RWPE1 (cell line): ENCODE data around the gene RPAP3.

ENCODE experiments used
- CTCF ChIA-PET: fragments of 350-600 bp; sonication (Branson Sonifier 250); formaldehyde crosslinking; extraction: SDS; loops from one replicate; lab custom pipeline; 2021; lab: Yijun Ruan, JAX
- POLR2A ChIA-PET: fragments of 400-600 bp; formaldehyde crosslinking; extraction: SDS; loops from one replicate; lab custom pipeline; 2020; ENCODE audit warnings: antibody characterized with exemption; ENCODE audit not compliant: low non-redundant PET; lab: Yijun Ruan, JAX
- DNase-seq: peaks from one replicate; pipeline ENCODE4 v3.0.0; 2012; ENCODE audit warnings: low spot score
- H3K27ac ChIP-seq: fragments of 450-650 bp; 2 replicates; pipeline ENCODE4 v1.5.1; 2017
- CTCF ChIP-seq: fragments of 450-650 bp; conservative IDR thresholded peaks from 2 replicates; pipeline ENCODE4 v1.5.1; 2017; ENCODE audit warnings: low read depth, mild to moderate bottlenecking

The RPAP3 gene

GRCh38 chr12:47705566-47706425 lies at the start of gene RPAP3:
RPAP3 (minus strand) TSS chr12:47706030; CDS start chr12:47702840, 3,190 bp downstream.
- TF ChIP-seq CTCF, result peak; percentile 74
- peak; percentile 93 for DNase-seq

GRCh38 chr12:47754881-47755280 lies 49.1 kb upstream of the RPAP3 start:
- ChIA-PET CTCF (interaction anchor here (0.7 to 5.2 kb wide), 4 partner anchors 12 to 24 kb away, joined by 3 to 36 read pairs (median 14); partner anchors contain the start of gene SLC48A1), POLR2A (no interaction called here)
- peak overlapping the region; percentile 93; the same call in 1 of the 2 replicates for H3K27ac ChIP-seq
- no peak for TF ChIP-seq CTCF
- DNase-seq, result no peak

More at GRCh38 chr12:47705566-47706425, at the start of gene RPAP3:
- ChIA-PET POLR2A (interaction anchor here (0.5 kb wide), 2 partner anchors 177 to 713 kb away, joined by 3 to 4 read pairs; no protein-coding TSS in a partner anchor), CTCF (interaction anchor here (0.7 to 1.9 kb wide), 3 partner anchors 9 to 243 kb away, joined by 3 to 4 read pairs (median 3); no protein-coding TSS in a partner anchor)
- H3K27ac ChIP-seq, result peak within 1 kb of the TSS; percentile 79

GRCh38 chr12:47754126-47754525 lies 48.3 kb upstream of the RPAP3 start:
- CTCF ChIA-PET, result interaction anchor here (0.7 to 5.2 kb wide), 4 partner anchors 11 to 788 kb away, joined by 3 to 36 read pairs (median 14); partner anchors contain the start of gene SLC48A1

GRCh38 chr12:47753021-47754001 lies 47.5 kb upstream of the RPAP3 start:
- ChIA-PET CTCF (interaction anchor here (0.7 to 5.2 kb wide), 3 partner anchors 10 to 789 kb away, joined by 3 to 36 read pairs (median 23); no protein-coding TSS in a partner anchor), POLR2A (interaction anchor here (1.0 kb wide), 1 partner anchor 27 kb away, joined by 3 read pairs; no protein-coding TSS in a partner anchor)
- peak; percentile 48 for DNase-seq
- H3K27ac ChIP-seq, result peak overlapping the region; percentile 93
- no peak for TF ChIP-seq CTCF

More at GRCh38 chr12:47754126-47754525, 48.3 kb upstream of the RPAP3 start:
- POLR2A ChIA-PET, result interaction anchor here (1.0 kb wide), 1 partner anchor 26 kb away, joined by 3 read pairs; no protein-coding TSS in a partner anchor
- TF ChIP-seq CTCF, result no peak
- H3K27ac ChIP-seq, result peak overlapping the region; percentile 93
- DNase-seq, result peak; percentile 63

- peak overlapping the region; percentile 93 for H3K27ac ChIP-seq
- DNase-seq, result peak; percentile 83
- ChIA-PET POLR2A (no interaction called here), CTCF (interaction anchor here (5.2 kb wide), 1 partner anchor 10 kb away, joined by 36 read pairs; no protein-coding TSS in a partner anchor)
- no peak for TF ChIP-seq CTCF
These were observed 46.7 kb upstream of the RPAP3 start for GRCh38 chr12:47752552-47752951.
